Measurements from ENCODE around the gene MRPL51.

- TF ChIP-seq EZH2phosphoT487 (IDR thresholded peaks at IDR 0.05; ENCODE audit: borderline replicate concordance, low read depth, low read length) = no peak
- TF ChIP-seq, protein P1, sequence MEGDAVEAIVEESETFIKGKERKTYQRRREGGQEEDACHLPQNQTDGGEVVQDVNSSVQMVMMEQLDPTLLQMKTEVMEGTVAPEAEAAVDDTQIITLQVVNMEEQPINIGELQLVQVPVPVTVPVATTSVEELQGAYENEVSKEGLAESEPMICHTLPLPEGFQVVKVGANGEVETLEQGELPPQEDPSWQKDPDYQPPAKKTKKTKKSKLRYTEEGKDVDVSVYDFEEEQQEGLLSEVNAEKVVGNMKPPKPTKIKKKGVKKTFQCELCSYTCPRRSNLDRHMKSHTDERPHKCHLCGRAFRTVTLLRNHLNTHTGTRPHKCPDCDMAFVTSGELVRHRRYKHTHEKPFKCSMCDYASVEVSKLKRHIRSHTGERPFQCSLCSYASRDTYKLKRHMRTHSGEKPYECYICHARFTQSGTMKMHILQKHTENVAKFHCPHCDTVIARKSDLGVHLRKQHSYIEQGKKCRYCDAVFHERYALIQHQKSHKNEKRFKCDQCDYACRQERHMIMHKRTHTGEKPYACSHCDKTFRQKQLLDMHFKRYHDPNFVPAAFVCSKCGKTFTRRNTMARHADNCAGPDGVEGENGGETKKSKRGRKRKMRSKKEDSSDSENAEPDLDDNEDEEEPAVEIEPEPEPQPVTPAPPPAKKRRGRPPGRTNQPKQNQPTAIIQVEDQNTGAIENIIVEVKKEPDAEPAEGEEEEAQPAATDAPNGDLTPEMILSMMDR (conservative IDR thresholded peaks at IDR 0.05; ENCODE audit: low read length) = no peak
These were observed 41.5 kb downstream of the MRPL51 start, which contains the start of gene TAPBPL for GRCh38 chr12:6451348-6452244.

Data from OCI-LY7 (cell line).